Karpas-422 (cell line): ENCODE measurements around the gene USF2. TPM values are rescaled to one million over a fixed set of nuclear protein-coding genes. Genes with fewer than 3 reads are reported as not detected.

Experiments used
- DNase-seq: peaks from one replicate; pipeline ENCODE4 v3.0.0-alpha.2; 2015
- H2AFZ ChIP-seq: fragments of 200-600 bp; sonication (generic); 2 replicates; pipeline ENCODE4 v1.6.1; 2014; ENCODE audit warnings: antibody characterized with exemption, low read length, mixed read lengths
- H3K27ac ChIP-seq: fragments of 200-600 bp; sonication (generic); 2 replicates; pipeline ENCODE4 v1.5.1; 2014; ENCODE audit warnings: mild to moderate bottlenecking, low read length, moderate library complexity
- H3K27me3 ChIP-seq: fragments of 200-600 bp; sonication (generic); 2 replicates; pipeline ENCODE4 v1.6.1; 2014; ENCODE audit warnings: low read length, mixed read lengths
- H3K36me3 ChIP-seq: fragments of 200-600 bp; sonication (generic); 2 replicates; pipeline ENCODE4 v1.6.1; 2014; ENCODE audit warnings: low read length, mixed read lengths; ENCODE audit not compliant: insufficient read depth
- H3K4me1 ChIP-seq: fragments of 200-600 bp; sonication (generic); 2 replicates; pipeline ENCODE4 v1.6.1; 2014; ENCODE audit warnings: mild to moderate bottlenecking, low read length, mixed read lengths
- H3K4me2 ChIP-seq: fragments of 200-600 bp; sonication (generic); 2 replicates; pipeline ENCODE4 v1.6.1; 2014; ENCODE audit warnings: low read length, low read depth, mild to moderate bottlenecking; ENCODE audit not compliant: poor library complexity, severe bottlenecking
- H3K4me3 ChIP-seq: fragments of 200-600 bp; sonication (generic); 2 replicates; pipeline ENCODE4 v1.5.1; 2014; ENCODE audit warnings: mild to moderate bottlenecking, antibody characterized with exemption, low read length, mixed read lengths
- H3K79me2 ChIP-seq: fragments of 200-600 bp; sonication (generic); 2 replicates; pipeline ENCODE4 v1.6.1; 2014; ENCODE audit warnings: mild to moderate bottlenecking, low read length, mixed read lengths
- H3K9ac ChIP-seq: fragments of 200-600 bp; sonication (generic); 2 replicates; pipeline ENCODE4 v1.6.0; 2014; ENCODE audit warnings: low read length
- H3K9me2 ChIP-seq: fragments of 200-600 bp; sonication (generic), shearing (Covaris generic); replicated peaks from 2 replicates; pipeline ENCODE4 v1.6.0; 2014; ENCODE audit warnings: mild to moderate bottlenecking, low read length, moderate library complexity; ENCODE audit not compliant: insufficient read depth
- H3K9me3 ChIP-seq: fragments of 300-700, 200-600 bp; sonication (generic); 2 replicates; pipeline ENCODE4 v1.6.1; 2014; ENCODE audit warnings: low read length, mixed read lengths
- H4K20me1 ChIP-seq: fragments of 200-600 bp; sonication (generic); 2 replicates; pipeline ENCODE4 v1.6.1; 2014; ENCODE audit warnings: mild to moderate bottlenecking, antibody characterized with exemption, low read length, low read depth; ENCODE audit not compliant: insufficient read depth
- total RNA-seq: library from RNA; depleted of rRNA; stranded (reverse); fragments of >200 nt; shearing (Covaris generic); gene quantifications from 2 replicates; pipeline ENCODE4 v1.2.3, GENCODE V29; 2014; ENCODE audit warnings: low replicate concordance

Gene USF2
- total RNA-seq, 1 experiment from 2014 or later = 97.9 TPM

GRCh38 chr19:35224681-35225571 lies 43.8 kb upstream of the USF2 start:
- Histone ChIP-seq H2AFZ (no peak overlapping the region), H3K4me2 (no peak overlapping the region), H3K4me3 (no peak overlapping the region), H3K9ac (no peak overlapping the region), H3K79me2 (no peaks in the 10 kb centered on the region), H3K36me3 (no peaks in the 10 kb centered on the region), H3K9me3 (no peaks in the 10 kb centered on the region; the same call in 1 of the 2 replicates), H4K20me1 (no peaks in the 10 kb centered on the region), H3K4me1 (peaks cover 12% of the 10 kb centered on the region), H3K27me3 (no peaks in the 10 kb centered on the region), H3K27ac (no peak overlapping the region), H3K9me2 (no peaks in the 10 kb centered on the region)
- DNase-seq = no peak

- H3K9me3 ChIP-seq = no peaks in the 10 kb centered on the region; the same call in 1 of the 2 replicates
- H3K36me3 ChIP-seq = no peaks in the 10 kb centered on the region
- no peaks in the 10 kb centered on the region for H3K79me2 ChIP-seq
- H3K27me3 ChIP-seq = no peaks in the 10 kb centered on the region
- no peak for DNase-seq
- no peak overlapping the region for H3K4me2 ChIP-seq
- no peaks in the 10 kb centered on the region for H3K9me2 ChIP-seq
- H3K9ac ChIP-seq = no peak overlapping the region
- no peak overlapping the region for H2AFZ ChIP-seq
- H4K20me1 ChIP-seq = no peaks in the 10 kb centered on the region
- H3K4me1 ChIP-seq = peaks cover 12% of the 10 kb centered on the region
- no peak overlapping the region for H3K4me3 ChIP-seq
- H3K27ac ChIP-seq = no peak overlapping the region
Observed at GRCh38 chr19:35225951-35226350, 42.8 kb upstream of the USF2 start.

DNA sequence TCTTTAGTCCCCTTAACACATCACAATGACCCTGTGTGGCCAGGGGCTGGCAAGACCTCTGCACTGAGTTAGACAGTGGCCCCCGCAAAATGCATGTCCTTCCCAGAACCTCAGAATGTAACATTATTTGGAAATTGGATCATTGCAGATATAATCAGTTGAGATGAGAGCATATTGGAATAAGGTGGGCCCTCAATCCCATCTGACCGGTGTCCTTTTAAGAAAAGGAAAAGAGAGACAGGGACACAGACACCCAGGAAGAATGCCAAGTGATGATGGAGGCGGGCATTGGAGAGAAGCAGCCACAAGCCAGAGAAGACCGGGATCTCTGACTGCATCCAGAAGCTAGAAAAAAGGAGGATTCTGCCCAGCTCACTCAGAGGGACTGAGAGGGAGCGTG lies 42.0 kb upstream of the USF2 start:
- no peaks in the 10 kb centered on the region for H3K36me3 ChIP-seq
- H3K79me2 ChIP-seq = no peaks in the 10 kb centered on the region
- no peak overlapping the region for H3K4me2 ChIP-seq
- H3K4me1 ChIP-seq = peaks cover 11% of the 10 kb centered on the region
- H2AFZ ChIP-seq = no peak overlapping the region
- H3K9me3 ChIP-seq = no peaks in the 10 kb centered on the region; the same call in 1 of the 2 replicates
- no peak overlapping the region for H3K4me3 ChIP-seq
- no peaks in the 10 kb centered on the region for H3K9me2 ChIP-seq
- H3K9ac ChIP-seq = no peak overlapping the region
- H4K20me1 ChIP-seq = no peaks in the 10 kb centered on the region
- DNase-seq = no peak
- no peak overlapping the region for H3K27ac ChIP-seq
- no peaks in the 10 kb centered on the region for H3K27me3 ChIP-seq

GRCh38 chr19:35228177-35228930 lies 40.4 kb upstream of the USF2 start, which contains the start of gene FAM187B:
Gene FAM187B, minus strand, starts transcription at chr19:35228739. Its CDS starts 59 bp downstream, at chr19:35228680.
- Histone ChIP-seq H3K27me3 (no peaks in the 10 kb centered on the region), H3K27ac (no peak within 1 kb of the TSS), H3K79me2 (no peaks in the 10 kb centered on the region), H3K4me1 (no peaks in the 10 kb centered on the region), H4K20me1 (no peaks in the 10 kb centered on the region), H3K9me3 (no peaks in the 10 kb centered on the region), H2AFZ (no peak within 1 kb of the TSS), H3K4me3 (no peak within 1 kb of the TSS), H3K36me3 (no peaks in the 10 kb centered on the region), H3K9me2 (no peaks in the 10 kb centered on the region), H3K4me2 (no peak within 1 kb of the TSS), H3K9ac (no peak within 1 kb of the TSS)
- no peak for DNase-seq

GRCh38 chr19:35229601-35230000 lies 39.2 kb upstream of the USF2 start:
- Histone ChIP-seq H3K36me3 (no peaks in the 10 kb centered on the region), H3K4me2 (no peak overlapping the region), H3K79me2 (no peaks in the 10 kb centered on the region), H3K4me1 (no peaks in the 10 kb centered on the region), H4K20me1 (no peaks in the 10 kb centered on the region), H3K27me3 (no peaks in the 10 kb centered on the region), H2AFZ (no peak overlapping the region), H3K9ac (no peak overlapping the region), H3K9me3 (no peaks in the 10 kb centered on the region), H3K4me3 (no peak overlapping the region), H3K9me2 (no peaks in the 10 kb centered on the region), H3K27ac (no peak overlapping the region)
- no peak for DNase-seq

- Histone ChIP-seq H3K9me3 (no peaks in the 10 kb centered on the region), H3K4me3 (no peak overlapping the region), H3K27ac (no peak overlapping the region), H3K36me3 (no peaks in the 10 kb centered on the region), H3K4me2 (no peak overlapping the region), H3K9me2 (no peaks in the 10 kb centered on the region), H2AFZ (no peak overlapping the region), H3K27me3 (no peaks in the 10 kb centered on the region), H4K20me1 (no peaks in the 10 kb centered on the region), H3K79me2 (no peaks in the 10 kb centered on the region), H3K9ac (no peak overlapping the region), H3K4me1 (no peaks in the 10 kb centered on the region)
- no peak for DNase-seq
Observed at GRCh38 chr19:35231956-35232645, 36.7 kb upstream of the USF2 start.

GRCh38 chr19:35232912-35233311 lies 35.9 kb upstream of the USF2 start:
- Histone ChIP-seq H3K4me2 (no peak overlapping the region), H2AFZ (no peak overlapping the region), H4K20me1 (no peaks in the 10 kb centered on the region), H3K9ac (no peak overlapping the region), H3K9me2 (no peaks in the 10 kb centered on the region), H3K27ac (no peak overlapping the region), H3K79me2 (no peaks in the 10 kb centered on the region), H3K36me3 (no peaks in the 10 kb centered on the region), H3K27me3 (no peaks in the 10 kb centered on the region), H3K4me1 (no peaks in the 10 kb centered on the region), H3K9me3 (no peaks in the 10 kb centered on the region), H3K4me3 (no peak overlapping the region)
- no peak for DNase-seq
